ENCODE results near the gene PRKCA. TPM values are rescaled to one million over a fixed set of nuclear protein-coding genes. Genes with fewer than 3 reads are reported as not detected.

PRKCA gene
- total RNA-seq, 1 donor from 2014 or later: 80.1 TPM

- Mint-ChIP-seq H3K4me3 (ENCODE audit: unreplicated experiment) (peak overlapping the region; percentile 26), H3K9me3 (ENCODE audit: unreplicated experiment) (peaks cover 4% of the 10 kb centered on the region), H3K27me3 (ENCODE audit: unreplicated experiment) (no peaks in the 10 kb centered on the region), H3K4me1 (ENCODE audit: unreplicated experiment) (peaks cover 75% of the 10 kb centered on the region), H3K36me3 (ENCODE audit: unreplicated experiment) (no peaks in the 10 kb centered on the region), H3K27ac (ENCODE audit: unreplicated experiment) (peak overlapping the region; percentile 95)
- DNase-seq (ENCODE audit: extremely low spot score, unreplicated experiment): peak; percentile 10
- TF ChIP-seq CTCF (IDR thresholded peaks at IDR 0.05): no peak
Observed at GRCh38 chr17:66579556-66579955, 277.1 kb downstream of the PRKCA start.

- Mint-ChIP-seq H3K36me3 (ENCODE audit: unreplicated experiment) (no peaks in the 10 kb centered on the region), H3K4me3 (ENCODE audit: unreplicated experiment) (no peak overlapping the region), H3K27me3 (ENCODE audit: unreplicated experiment) (no peaks in the 10 kb centered on the region), H3K4me1 (ENCODE audit: unreplicated experiment) (peaks cover 76% of the 10 kb centered on the region), H3K27ac (ENCODE audit: unreplicated experiment) (peak overlapping the region; percentile 95), H3K9me3 (ENCODE audit: unreplicated experiment) (peaks cover 4% of the 10 kb centered on the region)
- DNase-seq (ENCODE audit: extremely low spot score, unreplicated experiment): peak; percentile 85
- no peak for TF ChIP-seq CTCF (IDR thresholded peaks at IDR 0.05)
Observed at GRCh38 chr17:66580184-66580955, 278.0 kb downstream of the PRKCA start.

GRCh38 chr17:66580956-66581391 is 278.6 kb downstream of the PRKCA start:
- H3K4me3 Mint-ChIP-seq (ENCODE audit: unreplicated experiment): no peak overlapping the region
- no peak for TF ChIP-seq CTCF (IDR thresholded peaks at IDR 0.05)

GRCh38 chr17:66582373-66583111 is 280.1 kb downstream of the PRKCA start:
- peak; percentile 38 for DNase-seq (ENCODE audit: extremely low spot score, unreplicated experiment)
- H3K36me3 Mint-ChIP-seq (ENCODE audit: unreplicated experiment): peaks cover 3% of the 10 kb centered on the region
- H3K9me3 Mint-ChIP-seq (ENCODE audit: unreplicated experiment): peaks cover 4% of the 10 kb centered on the region
- no peak for TF ChIP-seq CTCF (IDR thresholded peaks at IDR 0.05)
- H3K4me3 Mint-ChIP-seq (ENCODE audit: unreplicated experiment): no peak overlapping the region
- H3K4me1 Mint-ChIP-seq (ENCODE audit: unreplicated experiment): peaks cover 65% of the 10 kb centered on the region
- H3K27ac Mint-ChIP-seq (ENCODE audit: unreplicated experiment): peak overlapping the region; percentile 54
- no peaks in the 10 kb centered on the region for H3K27me3 Mint-ChIP-seq (ENCODE audit: unreplicated experiment)

More at GRCh38 chr17:66580956-66581391, 278.6 kb downstream of the PRKCA start:
- Mint-ChIP-seq H3K36me3 (ENCODE audit: unreplicated experiment) (no peaks in the 10 kb centered on the region), H3K27ac (ENCODE audit: unreplicated experiment) (peak overlapping the region; percentile 95), H3K4me1 (ENCODE audit: unreplicated experiment) (peaks cover 76% of the 10 kb centered on the region), H3K9me3 (ENCODE audit: unreplicated experiment) (peaks cover 4% of the 10 kb centered on the region), H3K27me3 (ENCODE audit: unreplicated experiment) (no peaks in the 10 kb centered on the region)
- DNase-seq (ENCODE audit: extremely low spot score, unreplicated experiment): peak; percentile 38

Measured in osteocyte (in vitro differentiated cells).